ENCODE measurements around the gene YWHAG.
"Not testable (repeated sequence)": the region's sequence is repeated elsewhere in the genome, so short reads cannot be mapped to it uniquely, and the experiment has no call there.

The YWHAG gene

GRCh38 chr7:76318488-76319353 lies 40.1 kb downstream of the YWHAG start:
- peak; percentile 90 for DNase-seq (ENCODE audit: low spot score)

DNA sequence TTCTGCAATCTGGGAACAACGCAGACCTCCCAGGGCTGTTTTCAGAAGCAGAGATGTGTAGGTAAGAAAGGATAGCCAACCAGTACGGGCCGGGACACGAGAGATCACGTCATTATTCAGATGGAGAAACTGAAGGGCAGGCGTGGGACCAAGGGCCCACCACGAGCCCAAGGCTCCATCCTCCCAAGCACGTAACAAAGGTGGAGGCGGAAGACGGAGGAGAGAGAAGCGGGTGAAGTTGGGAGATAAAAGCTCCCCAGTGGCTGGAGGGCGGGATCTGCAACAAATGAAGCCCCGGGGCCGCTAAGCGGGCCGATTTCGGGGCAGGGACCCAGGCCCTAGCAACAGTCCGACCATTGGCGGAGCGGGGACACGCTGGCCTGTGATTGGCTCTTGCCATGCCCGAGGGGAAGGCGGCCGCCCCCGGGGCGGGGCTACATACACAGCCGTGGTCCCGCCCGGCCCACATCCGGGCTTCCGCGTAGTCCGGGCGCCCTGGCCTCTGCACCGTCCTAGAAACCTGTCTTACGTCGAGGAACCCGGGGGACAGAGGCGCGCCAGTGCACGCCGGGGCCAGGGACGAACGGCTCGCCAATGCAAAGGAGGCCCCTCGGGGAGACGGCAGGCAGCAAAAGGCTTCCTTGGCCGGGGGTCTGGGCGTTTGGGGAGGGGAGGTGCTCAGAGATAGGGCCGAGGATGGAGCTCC lies 40.9 kb downstream of the YWHAG start:
- DNase-seq (ENCODE audit: low spot score), result peak; percentile 97

- DNase-seq (ENCODE audit: low spot score), result no peak
Observed at GRCh38 chr7:76316984-76317781, 41.6 kb downstream of the YWHAG start.

GRCh38 chr7:76315364-76315763 lies 43.4 kb downstream of the YWHAG start:
- no peak for DNase-seq (ENCODE audit: low spot score)

DNA sequence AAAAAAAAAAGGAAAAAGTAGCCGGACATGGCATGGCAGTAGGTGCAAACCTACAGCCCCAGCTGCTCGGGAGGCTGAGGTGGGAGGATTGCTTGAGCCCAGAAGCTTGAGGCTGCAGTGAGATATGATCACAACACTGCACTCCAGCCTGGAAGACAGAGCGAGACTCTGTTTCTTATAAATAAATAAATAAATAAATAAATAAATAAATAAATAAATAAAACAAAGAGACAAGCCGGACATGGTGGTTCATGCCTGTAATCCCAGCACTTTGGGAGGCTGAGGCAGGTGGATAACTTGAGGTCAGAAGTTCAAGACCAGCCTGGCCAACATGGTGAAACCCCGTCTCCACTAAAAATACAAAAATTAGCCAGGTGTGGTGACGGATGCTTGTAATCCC lies 44.1 kb downstream of the YWHAG start:
- DNase-seq (ENCODE audit: low spot score), result not testable (repeated sequence)

GRCh38 chr7:76314042-76314721 lies 44.6 kb downstream of the YWHAG start:
- DNase-seq (ENCODE audit: low spot score), result peak; percentile 92

DNA sequence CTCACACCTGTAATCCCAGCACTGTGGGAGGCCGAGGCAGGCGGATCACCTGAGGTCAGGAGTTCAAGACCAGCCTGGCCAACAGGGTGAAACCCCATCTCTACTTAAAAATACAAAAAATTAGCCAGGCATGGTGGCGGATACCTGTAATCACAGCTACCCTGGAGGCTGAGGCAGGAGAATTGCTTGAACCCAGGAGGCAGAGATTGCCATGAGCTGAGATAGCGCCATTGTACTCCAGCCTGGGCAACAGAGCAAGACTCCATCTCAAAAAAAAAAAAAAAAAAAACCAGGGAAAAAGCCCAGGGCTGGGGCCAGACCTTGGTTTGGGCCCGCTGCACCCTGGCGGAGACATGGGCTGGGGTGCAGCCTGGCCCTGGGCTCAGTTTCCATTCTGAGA lies 47.0 kb downstream of the YWHAG start:
- DNase-seq (ENCODE audit: low spot score), result not testable (repeated sequence)

DNA sequence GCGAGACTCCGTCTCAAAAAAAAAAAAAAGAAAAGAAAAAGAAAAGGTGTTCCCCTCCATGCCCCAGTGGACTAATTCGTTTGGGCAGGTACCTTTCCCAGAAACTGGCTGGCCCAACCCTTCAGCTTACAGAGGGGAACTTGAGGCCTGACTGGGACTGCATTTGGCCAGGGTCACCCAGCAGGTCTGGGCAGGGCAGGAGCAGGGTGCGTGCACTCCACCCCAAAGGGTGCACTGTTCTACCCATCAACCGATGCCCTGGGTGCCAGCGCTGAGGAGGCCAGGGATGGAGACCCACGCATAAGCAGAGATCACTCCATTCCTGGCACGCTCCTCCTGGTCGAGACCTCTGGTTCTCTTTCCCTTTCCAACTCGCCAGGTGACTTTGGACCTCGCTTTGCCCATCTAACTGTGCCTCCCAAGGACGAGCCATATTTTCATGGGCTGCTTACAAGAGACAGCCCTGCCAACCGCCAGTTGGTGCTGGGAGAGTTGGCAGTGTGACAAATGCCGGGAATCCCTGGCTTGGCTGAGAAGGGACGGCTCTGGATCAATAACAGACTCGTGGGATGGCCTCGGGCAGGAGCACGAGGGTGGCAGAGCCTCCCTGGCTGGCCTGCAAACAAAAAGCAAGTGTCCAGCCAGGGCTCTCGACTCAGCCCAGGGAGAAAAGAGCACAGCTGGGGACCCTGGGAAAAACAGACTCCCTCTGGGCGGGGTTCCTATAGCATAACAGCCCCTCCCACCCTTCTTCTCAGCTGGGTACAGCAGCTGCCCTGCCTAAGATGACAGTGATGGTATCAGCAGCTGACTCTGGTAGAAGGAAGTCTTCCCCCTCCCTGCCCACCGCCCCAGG lies 48.5 kb downstream of the YWHAG start:
- DNase-seq (ENCODE audit: low spot score), result no peak

GRCh38 chr7:76309341-76310101 lies 49.3 kb downstream of the YWHAG start:
- not testable (repeated sequence) for DNase-seq (ENCODE audit: low spot score)

DNA sequence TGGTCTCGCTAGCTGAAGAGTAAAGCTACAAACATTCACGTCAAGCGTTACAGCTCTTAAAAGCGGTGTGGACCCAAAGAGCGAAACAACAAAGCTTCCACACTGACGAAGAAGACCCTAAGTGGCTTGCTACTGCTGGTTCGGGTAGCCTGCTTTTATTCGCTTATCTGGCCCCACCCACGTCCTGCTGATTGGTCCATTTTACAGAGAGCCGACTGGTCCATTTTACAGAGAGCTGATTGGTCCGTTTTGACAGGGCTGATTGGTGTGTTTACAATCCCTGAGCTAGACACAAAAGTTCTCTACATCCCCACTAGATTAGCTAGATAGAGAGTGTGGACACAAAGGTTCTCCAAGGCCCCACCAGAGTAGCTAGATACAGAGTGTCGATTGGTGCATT lies 49.9 kb downstream of the YWHAG start:
- not testable (repeated sequence) for DNase-seq (ENCODE audit: low spot score)

GRCh38 chr7:76304888-76305375 lies 53.9 kb downstream of the YWHAG start:
- no peak for DNase-seq (ENCODE audit: low spot score)

- peak; percentile 93 for DNase-seq (ENCODE audit: low spot score)
Observed at GRCh38 chr7:76303202-76304147, 55.3 kb downstream of the YWHAG start.

- peak; percentile 91 for DNase-seq (ENCODE audit: low spot score)
Observed at GRCh38 chr7:76302347-76303201, 56.2 kb downstream of the YWHAG start, which contains the start of gene HSPB1. Gene HSPB1, plus strand, starts transcription at chr7:76302673. Its CDS starts 40 bp downstream, at chr7:76302713.

DNA sequence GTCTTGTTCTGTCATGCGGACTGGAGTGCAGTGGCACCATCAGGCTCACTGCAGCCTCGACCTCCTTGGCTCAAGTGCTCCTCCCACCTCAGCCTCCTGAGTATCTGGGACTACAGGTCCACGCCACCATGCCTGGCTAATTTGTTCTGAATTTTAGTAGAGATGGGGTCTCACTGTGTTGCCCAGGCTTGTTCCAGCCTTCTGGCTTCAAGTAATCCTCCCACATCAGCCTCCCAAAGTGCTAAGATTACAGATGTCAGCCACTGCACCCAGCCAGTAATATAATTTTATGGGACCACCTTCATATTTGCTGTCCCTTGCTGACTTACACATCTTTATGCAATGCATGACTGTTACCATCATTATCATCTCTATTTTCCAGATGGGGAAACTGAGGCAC lies 57.8 kb downstream of the YWHAG start:
- DNase-seq (ENCODE audit: low spot score), result no peak

- no peak for DNase-seq (ENCODE audit: low spot score)
Observed at GRCh38 chr7:76300166-76300731, 58.5 kb downstream of the YWHAG start.

DNA sequence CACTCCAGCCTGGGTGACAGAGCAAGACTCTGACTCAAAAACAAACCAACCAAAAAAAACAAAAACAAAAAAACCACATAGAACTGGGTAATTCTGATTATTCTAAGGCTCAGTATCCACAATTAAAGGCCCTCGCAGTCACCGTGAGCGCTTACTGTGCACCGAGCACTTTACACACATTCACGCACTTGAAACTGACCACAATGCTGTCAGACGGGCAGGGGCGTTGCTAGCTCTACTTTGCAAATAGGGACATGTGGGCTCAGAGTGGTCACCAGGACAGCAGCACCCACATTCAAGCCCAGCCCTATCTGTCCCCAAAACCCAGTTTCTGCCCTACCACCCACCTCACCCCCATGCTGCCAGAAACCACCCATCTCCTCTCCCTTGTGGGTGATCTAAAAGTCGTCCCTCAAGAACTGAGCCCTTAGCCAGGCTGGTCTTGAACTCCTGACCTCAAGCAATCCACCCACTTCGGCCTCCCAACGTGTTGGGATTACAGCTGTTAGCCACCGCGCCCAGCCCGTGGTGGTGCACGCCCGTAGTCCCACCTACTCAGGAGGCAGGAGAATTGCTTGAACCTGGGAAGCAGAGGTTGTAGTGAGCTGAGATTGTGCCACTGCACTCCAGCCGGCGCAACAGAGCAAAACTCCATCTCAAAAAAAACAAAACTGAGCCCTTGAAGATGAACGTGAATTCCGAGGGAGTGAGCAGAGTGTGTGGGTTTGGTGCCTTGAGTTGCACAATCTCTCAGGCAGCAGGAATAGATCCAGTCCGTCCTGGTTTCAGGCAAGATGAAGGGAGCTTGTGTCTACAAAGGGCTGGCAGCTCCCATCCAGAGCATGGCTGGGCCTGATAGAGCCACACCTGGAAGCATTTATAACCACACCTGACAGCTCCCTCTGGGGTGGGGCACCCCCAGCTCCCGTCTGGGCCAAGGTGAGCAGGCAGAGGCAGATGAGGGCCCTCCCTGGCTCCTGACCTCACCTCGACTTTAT lies 61.7 kb downstream of the YWHAG start:
- DNase-seq (ENCODE audit: low spot score), result peak; percentile 67
